ENCODE data around the gene SMARCB1. TPM values are rescaled to one million over a fixed set of nuclear protein-coding genes. Genes with fewer than 3 reads are reported as not detected.

SMARCB1 gene
- total RNA-seq, 4 donors from 2014 or later, result 54.2 to 73.9 (median 61.3) TPM

- H3K27ac ChIP-seq, result no peak overlapping the region
- H3K4me3 ChIP-seq, result no peak overlapping the region
- 94% methylated on average over 17 of the region's 18 CpGs for WGBS
- H3K36me3 ChIP-seq, result peaks cover 89% of the 10 kb centered on the region
- no peaks in the 10 kb centered on the region for H3K9me3 ChIP-seq
- H3K27me3 ChIP-seq, result no peaks in the 10 kb centered on the region
- no peak for DNase-seq (ENCODE audit: low spot score in 2 of 2)
- TF ChIP-seq POLR2A (IDR thresholded peaks at IDR 0.05) (no peak), POLR2AphosphoS5 (IDR thresholded peaks at IDR 0.05) (no peak), EP300 (IDR thresholded peaks at IDR 0.05) (no peak)
- TF ChIP-seq, protein P1, sequence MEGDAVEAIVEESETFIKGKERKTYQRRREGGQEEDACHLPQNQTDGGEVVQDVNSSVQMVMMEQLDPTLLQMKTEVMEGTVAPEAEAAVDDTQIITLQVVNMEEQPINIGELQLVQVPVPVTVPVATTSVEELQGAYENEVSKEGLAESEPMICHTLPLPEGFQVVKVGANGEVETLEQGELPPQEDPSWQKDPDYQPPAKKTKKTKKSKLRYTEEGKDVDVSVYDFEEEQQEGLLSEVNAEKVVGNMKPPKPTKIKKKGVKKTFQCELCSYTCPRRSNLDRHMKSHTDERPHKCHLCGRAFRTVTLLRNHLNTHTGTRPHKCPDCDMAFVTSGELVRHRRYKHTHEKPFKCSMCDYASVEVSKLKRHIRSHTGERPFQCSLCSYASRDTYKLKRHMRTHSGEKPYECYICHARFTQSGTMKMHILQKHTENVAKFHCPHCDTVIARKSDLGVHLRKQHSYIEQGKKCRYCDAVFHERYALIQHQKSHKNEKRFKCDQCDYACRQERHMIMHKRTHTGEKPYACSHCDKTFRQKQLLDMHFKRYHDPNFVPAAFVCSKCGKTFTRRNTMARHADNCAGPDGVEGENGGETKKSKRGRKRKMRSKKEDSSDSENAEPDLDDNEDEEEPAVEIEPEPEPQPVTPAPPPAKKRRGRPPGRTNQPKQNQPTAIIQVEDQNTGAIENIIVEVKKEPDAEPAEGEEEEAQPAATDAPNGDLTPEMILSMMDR (IDR thresholded peaks at IDR 0.05), result no peak
- no peaks in the 10 kb centered on the region for H3K4me1 ChIP-seq
These were observed 13.8 kb downstream of the SMARCB1 start for GRCh38 chr22:23800297-23801237.

DNA sequence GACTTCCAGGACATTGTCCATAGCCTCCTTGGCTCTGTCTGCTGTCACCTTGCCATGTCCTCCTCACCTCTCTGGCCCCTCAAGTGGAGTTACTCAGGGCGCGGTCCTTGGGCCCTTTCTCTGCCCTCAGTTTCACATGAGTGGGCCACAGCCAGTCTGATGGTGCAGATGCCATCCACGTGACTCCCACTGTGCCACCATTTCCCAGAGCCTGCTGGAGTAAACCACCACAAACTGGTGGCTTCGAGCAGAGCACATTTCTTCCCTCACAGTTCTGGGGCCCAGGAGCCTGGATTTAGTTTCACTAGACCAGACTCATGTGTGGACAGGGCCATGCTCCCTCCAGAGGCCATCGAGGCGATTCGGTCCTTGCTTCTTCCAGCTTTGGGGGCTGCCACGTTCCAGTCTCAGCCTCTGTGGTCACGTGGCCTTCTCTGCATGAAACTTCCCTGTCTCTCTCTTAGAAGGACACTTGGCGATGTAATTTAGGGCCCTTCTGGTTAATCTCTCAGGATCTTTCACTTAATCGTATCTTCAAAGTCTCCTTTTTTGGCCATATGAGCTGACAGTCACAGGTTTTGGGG, 14.6 kb downstream of the SMARCB1 start:
- 91% methylated on average over 11 of the region's 11 CpGs for WGBS
- DNase-seq (ENCODE audit: low spot score in 2 of 2), result no peak

GRCh38 chr22:23801886-23802377, 15.2 kb downstream of the SMARCB1 start:
- Histone ChIP-seq H3K36me3 (peaks cover 91% of the 10 kb centered on the region), H3K4me3 (no peak overlapping the region), H3K27me3 (no peaks in the 10 kb centered on the region), H3K27ac (no peak overlapping the region), H3K4me1 (no peaks in the 10 kb centered on the region), H3K9me3 (no peaks in the 10 kb centered on the region)
- TF ChIP-seq, protein P1 (IDR thresholded peaks at IDR 0.05), result no peak
- TF ChIP-seq EP300 (IDR thresholded peaks at IDR 0.05), result no peak
- no peak for TF ChIP-seq POLR2AphosphoS5 (IDR thresholded peaks at IDR 0.05)
- TF ChIP-seq POLR2A (IDR thresholded peaks at IDR 0.05), result no peak
- WGBS, result 93% methylated on average over 8 of the region's 8 CpGs
- DNase-seq (ENCODE audit: low spot score in 2 of 2), result no peak

More for the DNA sequence above, 14.6 kb downstream of the SMARCB1 start:
- Histone ChIP-seq H3K27me3 (no peaks in the 10 kb centered on the region), H3K9me3 (no peaks in the 10 kb centered on the region), H3K4me1 (no peaks in the 10 kb centered on the region), H3K4me3 (no peak overlapping the region), H3K27ac (no peak overlapping the region), H3K36me3 (peaks cover 89% of the 10 kb centered on the region)
- TF ChIP-seq, protein P1 (IDR thresholded peaks at IDR 0.05), result no peak
- no peak for TF ChIP-seq POLR2AphosphoS5 (IDR thresholded peaks at IDR 0.05)
- TF ChIP-seq EP300 (IDR thresholded peaks at IDR 0.05), result no peak
- TF ChIP-seq POLR2A (IDR thresholded peaks at IDR 0.05), result no peak

DNA sequence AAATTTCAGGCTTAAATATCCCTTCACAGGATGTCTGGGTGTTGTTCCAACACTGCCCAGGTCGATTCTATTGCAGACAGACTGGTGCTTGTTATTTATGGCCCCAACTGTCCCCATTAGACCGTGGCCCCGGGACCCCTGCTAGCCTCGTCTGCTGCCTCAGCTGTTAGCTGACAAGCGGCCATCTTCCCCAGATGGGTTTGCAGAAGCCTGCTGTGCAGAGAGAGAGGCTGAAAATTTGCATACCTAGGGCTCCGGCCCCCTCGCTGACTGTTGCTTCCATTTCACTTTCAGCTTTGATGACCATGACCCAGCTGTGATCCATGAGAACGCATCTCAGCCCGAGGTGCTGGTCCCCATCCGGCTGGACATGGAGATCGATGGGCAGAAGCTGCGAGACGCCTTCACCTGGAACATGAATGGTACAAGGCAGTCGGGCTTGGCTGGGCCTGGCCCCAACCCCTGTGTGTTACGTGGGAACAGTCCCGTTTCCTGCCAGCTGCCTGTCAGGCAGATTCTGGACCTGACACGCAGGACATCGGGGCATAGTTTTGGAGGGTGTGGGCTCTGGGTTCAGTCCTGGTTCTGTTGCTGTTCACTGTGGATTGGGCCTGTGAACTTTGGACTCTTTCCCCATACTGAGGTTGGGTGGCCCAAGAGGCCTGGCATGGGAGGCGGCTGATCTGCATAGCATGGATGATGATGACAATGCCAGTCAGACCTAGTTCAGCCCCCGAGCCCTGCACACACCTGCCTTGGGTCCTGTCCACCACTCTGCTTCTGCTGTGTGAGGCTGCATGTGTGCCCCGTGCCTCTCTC, 16.4 kb downstream of the SMARCB1 start:
- Histone ChIP-seq H3K9me3 (no peaks in the 10 kb centered on the region), H3K27ac (no peak overlapping the region), H3K36me3 (peaks cover 92% of the 10 kb centered on the region), H3K27me3 (no peaks in the 10 kb centered on the region), H3K4me1 (no peaks in the 10 kb centered on the region), H3K4me3 (no peak overlapping the region)
- 86% methylated on average over 20 of the region's 21 CpGs for WGBS
- DNase-seq (ENCODE audit: low spot score in 2 of 2), result no peak
- no peak for TF ChIP-seq POLR2AphosphoS5 (IDR thresholded peaks at IDR 0.05)
- TF ChIP-seq EP300 (IDR thresholded peaks at IDR 0.05), result no peak
- TF ChIP-seq POLR2A (IDR thresholded peaks at IDR 0.05), result no peak
- TF ChIP-seq, protein P1 (IDR thresholded peaks at IDR 0.05), result no peak
